Measurements from ENCODE around the gene PUM1. TPM values are rescaled to one million over a fixed set of nuclear protein-coding genes. Genes with fewer than 3 reads are reported as not detected.

The PUM1 gene
- total RNA-seq, 4 donors from 2014 or later, result 71.7 to 112 (median 83.0) TPM

- Histone ChIP-seq H3K27me3 (no peaks in the 10 kb centered on the region), H3K9me3 (no peaks in the 10 kb centered on the region), H3K4me3 (no peak overlapping the region), H3K27ac (replicated peaks in 1 of 4) (peak overlapping the region; percentile 56 to 94 (median 84)), H3K36me3 (no peaks in the 10 kb centered on the region), H3K4me1 (peaks cover 42 to 93% (median 89%) of the 10 kb centered on the region in 4 donors)
- intact Hi-C loops (cut with DNase I), result no loop called here
- no peak for TF ChIP-seq EP300 (IDR thresholded peaks at IDR 0.05)
- TF ChIP-seq, protein P1, sequence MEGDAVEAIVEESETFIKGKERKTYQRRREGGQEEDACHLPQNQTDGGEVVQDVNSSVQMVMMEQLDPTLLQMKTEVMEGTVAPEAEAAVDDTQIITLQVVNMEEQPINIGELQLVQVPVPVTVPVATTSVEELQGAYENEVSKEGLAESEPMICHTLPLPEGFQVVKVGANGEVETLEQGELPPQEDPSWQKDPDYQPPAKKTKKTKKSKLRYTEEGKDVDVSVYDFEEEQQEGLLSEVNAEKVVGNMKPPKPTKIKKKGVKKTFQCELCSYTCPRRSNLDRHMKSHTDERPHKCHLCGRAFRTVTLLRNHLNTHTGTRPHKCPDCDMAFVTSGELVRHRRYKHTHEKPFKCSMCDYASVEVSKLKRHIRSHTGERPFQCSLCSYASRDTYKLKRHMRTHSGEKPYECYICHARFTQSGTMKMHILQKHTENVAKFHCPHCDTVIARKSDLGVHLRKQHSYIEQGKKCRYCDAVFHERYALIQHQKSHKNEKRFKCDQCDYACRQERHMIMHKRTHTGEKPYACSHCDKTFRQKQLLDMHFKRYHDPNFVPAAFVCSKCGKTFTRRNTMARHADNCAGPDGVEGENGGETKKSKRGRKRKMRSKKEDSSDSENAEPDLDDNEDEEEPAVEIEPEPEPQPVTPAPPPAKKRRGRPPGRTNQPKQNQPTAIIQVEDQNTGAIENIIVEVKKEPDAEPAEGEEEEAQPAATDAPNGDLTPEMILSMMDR (IDR thresholded peaks at IDR 0.05), result no peak
- no peak for TF ChIP-seq POLR2AphosphoS5 (IDR thresholded peaks at IDR 0.05)
- no peak for TF ChIP-seq POLR2A (IDR thresholded peaks at IDR 0.05; ENCODE audit: low read depth)
- no peak for DNase-seq (ENCODE audit: extremely low spot score)
- WGBS, result 67% methylated on average over 11 of the region's 11 CpGs
Observed at GRCh38 chr1:30904191-30904961, 161.1 kb downstream of the PUM1 start.

GRCh38 chr1:30903343-30904034, 162.0 kb downstream of the PUM1 start:
- no peak overlapping the region for H3K4me3 ChIP-seq
- TF ChIP-seq, protein P1 (IDR thresholded peaks at IDR 0.05), result no peak
- no peak for TF ChIP-seq EP300 (IDR thresholded peaks at IDR 0.05)
- TF ChIP-seq POLR2A (IDR thresholded peaks at IDR 0.05; ENCODE audit: low read depth), result no peak
- TF ChIP-seq POLR2AphosphoS5 (IDR thresholded peaks at IDR 0.05), result no peak
- intact Hi-C loops (cut with DNase I), result no loop called here
- no peaks in the 10 kb centered on the region for H3K36me3 ChIP-seq
- peaks cover 37 to 95% (median 91%) of the 10 kb centered on the region in 4 donors for H3K4me1 ChIP-seq
- H3K27me3 ChIP-seq, result no peaks in the 10 kb centered on the region
- 69% methylated on average over 8 of the region's 8 CpGs for WGBS
- H3K9me3 ChIP-seq, result no peaks in the 10 kb centered on the region
- peak overlapping the region; percentile 56 to 94 (median 84) for H3K27ac ChIP-seq (replicated peaks in 1 of 4)
- no peak for DNase-seq (ENCODE audit: extremely low spot score)

- no peak overlapping the region for H3K4me3 ChIP-seq
- no peaks in the 10 kb centered on the region for H3K9me3 ChIP-seq
- 67% methylated on average over 6 of the region's 9 CpGs for WGBS
- peaks cover 37 to 98% (median 95%) of the 10 kb centered on the region in 4 donors for H3K4me1 ChIP-seq
- H3K36me3 ChIP-seq, result no peaks in the 10 kb centered on the region
- peak overlapping the region; percentile 56 to 94 (median 84) for H3K27ac ChIP-seq (replicated peaks in 1 of 4)
- TF ChIP-seq POLR2A (IDR thresholded peaks at IDR 0.05; ENCODE audit: low read depth), result no peak
- TF ChIP-seq, protein P1 (IDR thresholded peaks at IDR 0.05), result no peak
- no peak for TF ChIP-seq EP300 (IDR thresholded peaks at IDR 0.05)
- no peak for TF ChIP-seq POLR2AphosphoS5 (IDR thresholded peaks at IDR 0.05)
- H3K27me3 ChIP-seq, result no peaks in the 10 kb centered on the region
- no peak for DNase-seq (ENCODE audit: extremely low spot score)
- intact Hi-C loops (cut with DNase I), result no loop called here
Observed at GRCh38 chr1:30902593-30903290, 162.8 kb downstream of the PUM1 start.

DNA sequence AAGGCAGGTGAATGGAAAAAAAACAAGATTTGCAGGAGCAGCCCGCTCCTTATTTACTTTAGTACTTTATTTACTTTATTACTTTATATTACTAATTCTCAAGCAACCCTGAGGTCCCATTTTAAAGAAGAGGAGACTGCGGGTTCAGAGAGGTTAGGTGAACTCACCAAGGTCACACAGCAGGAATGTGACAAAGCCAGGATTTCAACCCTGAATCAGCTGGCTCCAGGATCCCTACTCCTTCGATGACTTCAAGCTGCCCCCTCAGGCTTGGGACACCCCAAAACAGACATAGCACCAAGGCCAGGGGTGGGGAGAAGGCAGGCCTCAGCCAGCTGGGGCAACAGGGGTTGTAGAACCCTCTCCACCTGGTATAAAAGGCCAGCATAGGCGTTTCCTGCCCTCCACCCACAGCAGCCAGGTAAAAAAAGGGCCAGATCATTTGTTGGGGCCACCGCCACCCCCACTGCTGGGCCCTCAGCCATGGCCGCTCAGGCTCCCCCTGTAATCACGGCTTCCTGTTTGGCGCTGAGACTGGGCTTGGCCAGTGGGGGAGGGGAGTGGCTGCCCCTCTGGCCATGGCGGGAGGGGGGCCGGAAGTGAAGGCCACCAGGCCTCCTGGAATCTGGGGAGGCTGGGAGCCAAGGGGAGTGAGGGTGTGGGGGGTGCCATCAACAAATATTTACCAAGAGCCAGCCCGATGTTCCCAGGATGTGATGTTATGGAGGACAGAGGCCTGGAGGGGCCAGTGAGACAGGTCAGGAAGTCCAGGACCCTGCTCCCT, 163.5 kb downstream of the PUM1 start:
- Histone ChIP-seq H3K4me3 (no peak overlapping the region), H3K36me3 (no peaks in the 10 kb centered on the region), H3K27ac (replicated peaks in 1 of 4) (peak overlapping the region; percentile 56 to 94 (median 84)), H3K27me3 (no peaks in the 10 kb centered on the region), H3K9me3 (no peaks in the 10 kb centered on the region), H3K4me1 (peaks cover 37 to 98% (median 95%) of the 10 kb centered on the region in 4 donors)
- WGBS, result 60% methylated on average over 11 of the region's 11 CpGs
- DNase-seq (ENCODE audit: extremely low spot score), result no peak
- intact Hi-C loops (cut with DNase I), result no loop called here
- TF ChIP-seq POLR2A (IDR thresholded peaks at IDR 0.05; ENCODE audit: low read depth) (no peak), POLR2AphosphoS5 (IDR thresholded peaks at IDR 0.05) (peak; percentile 15 to 53)
- TF ChIP-seq, protein P1 (IDR thresholded peaks at IDR 0.05), result no peak

Data from esophagus muscularis mucosa (tissue), 4 donors.